H1 (cell line): ENCODE measurements around the gene VGLL4. TPM values are rescaled to one million over a fixed set of nuclear protein-coding genes. Genes with fewer than 3 reads are reported as not detected.

Experiments used
- CTCF ChIA-PET: fragments of 300-600 bp; sonication (Branson Sonifier 250); formaldehyde crosslinking; loops from one replicate; lab custom pipeline; 2021; ENCODE audit not compliant: partially characterized antibody; lab: Charles Lee
- POLR2A ChIA-PET: fragments of 300-600 bp; sonication (Branson Sonifier 250); formaldehyde crosslinking; loops from one replicate; lab custom pipeline; 2021; ENCODE audit warnings: inconsistent platforms; ENCODE audit not compliant: partially characterized antibody; lab: Charles Lee
- DNase-seq, 2 experiments: peaks; one replicate each; pipeline versions ENCODE4 v3.0.0 to v3.0.0-alpha.2; 2010 to 2022; ENCODE audit warnings: low spot score in 2 of 2, low read depth in 1 of 2, mixed read lengths in 1 of 2
- FAIRE-seq: peaks from 2 replicates; lab custom pipeline; 2011; peaks lifted over from hg19 to GRCh38; lab: Jason Lieb, UNC
- H2AFZ ChIP-seq: 2 replicates; pipeline ENCODE4 v1.8.1; 2012; ENCODE audit warnings: low read length, inconsistent platforms
- H2AK5ac ChIP-seq: 2 replicates; pipeline ENCODE4 v1.6.1; 2013; ENCODE audit warnings: low read depth, low read length
- H2BK120ac ChIP-seq: replicated peaks from 2 replicates; pipeline ENCODE3; 2013; ENCODE audit warnings: low read depth, low read length, inconsistent platforms
- H2BK12ac ChIP-seq: 2 replicates; pipeline ENCODE4 v1.6.1; 2013; ENCODE audit warnings: low read depth, low read length
- H2BK15ac ChIP-seq: 2 replicates; pipeline ENCODE4 v1.6.1; 2013; ENCODE audit warnings: low read length
- H2BK20ac ChIP-seq: 2 replicates; pipeline ENCODE4 v1.6.1; 2013; ENCODE audit warnings: low read length
- H2BK5ac ChIP-seq: 2 replicates; pipeline ENCODE4 v1.6.1; 2013; ENCODE audit warnings: low read depth, low read length
- H3K14ac ChIP-seq: 2 replicates; pipeline ENCODE4 v1.6.1; 2013; ENCODE audit warnings: inconsistent platforms; ENCODE audit not compliant: insufficient read length
- H3K18ac ChIP-seq: 2 replicates; pipeline ENCODE4 v1.6.1; 2013; ENCODE audit warnings: low read length; ENCODE audit errors: extremely low read depth
- H3K23ac ChIP-seq: 2 replicates; pipeline ENCODE4 v1.6.1; 2013; ENCODE audit warnings: inconsistent platforms; ENCODE audit not compliant: insufficient read length
- H3K23me2 ChIP-seq: 2 replicates; pipeline ENCODE4 v1.6.1; 2013; ENCODE audit warnings: low read depth, low read length
- H3K27ac ChIP-seq: 2 replicates; pipeline ENCODE4 v1.6.1; 2011; ENCODE audit warnings: low read depth, low read length, inconsistent platforms
- H3K27me3 ChIP-seq, 4 experiments: replicated peaks in 1 of 4; 1 replicate in 1 of 4; 2 replicates in 3 of 4; pipeline versions ENCODE4 v1.6.1 to v1.8.1; 2011 to 2013; ENCODE audit warnings: low read length in 3 of 4, mild to moderate bottlenecking in 3 of 4, inconsistent platforms in 2 of 4, mixed read lengths in 2 of 4, moderate library complexity in 1 of 4; ENCODE audit not compliant: control insufficient read depth in 3 of 4, insufficient read depth in 3 of 4; ENCODE audit errors: extremely low read depth in 1 of 4
- H3K36me3 ChIP-seq, 4 experiments: 2 replicates each; pipeline versions ENCODE4 v1.6.1 to v1.8.1; 2011 to 2013; ENCODE audit warnings: mild to moderate bottlenecking in 4 of 4, low read length in 3 of 4, moderate library complexity in 2 of 4, control low read depth in 1 of 4, inconsistent platforms in 1 of 4; ENCODE audit not compliant: insufficient read depth in 4 of 4, control insufficient read depth in 2 of 4
- H3K4ac ChIP-seq: replicated peaks from 2 replicates; pipeline ENCODE3; 2013; ENCODE audit warnings: low read length, low read depth, mixed read lengths, inconsistent platforms; ENCODE audit not compliant: insufficient read length
- H3K4me1 ChIP-seq, 4 experiments: replicated peaks in 1 of 4; 1 replicate in 1 of 4; 2 replicates in 3 of 4; pipeline versions ENCODE4 v1.6.1 to v1.8.1; 2011 to 2013; ENCODE audit warnings: low read length in 3 of 4, inconsistent platforms in 2 of 4, mixed read lengths in 1 of 4; ENCODE audit not compliant: insufficient read depth in 4 of 4, control insufficient read depth in 3 of 4
- H3K4me2 ChIP-seq, 2 experiments: 2 replicates each; pipeline versions ENCODE4 v1.6.1 to v1.8.1; 2011 to 2013; ENCODE audit warnings: low read depth in 2 of 2, low read length in 2 of 2, control low read depth in 1 of 2, inconsistent platforms in 1 of 2, mild to moderate bottlenecking in 1 of 2; ENCODE audit not compliant: insufficient read depth in 1 of 2
- H3K4me3 ChIP-seq, 4 experiments: fragments of 200-600, 300-600 bp in 1 of 4; sonication (generic), shearing (Covaris generic), sonication (Bioruptor Twin) in 1 of 4; 2 replicates each; pipeline versions ENCODE4 v1.5.1 to v1.8.1; 2011 to 2016; ENCODE audit warnings: low read length in 4 of 4, low read depth in 3 of 4, control low read depth in 2 of 4, inconsistent platforms in 2 of 4, mild to moderate bottlenecking in 2 of 4, mixed read lengths in 1 of 4, moderate library complexity in 1 of 4; ENCODE audit not compliant: insufficient read depth in 2 of 4; ENCODE audit errors: extremely low read depth in 1 of 4
- H3K56ac ChIP-seq: replicated peaks from 2 replicates; pipeline ENCODE3; 2013; ENCODE audit warnings: low read depth, mild to moderate bottlenecking, mixed read lengths, low read length, inconsistent platforms; ENCODE audit not compliant: insufficient read length
- H3K79me1 ChIP-seq: 2 replicates; pipeline ENCODE4 v1.6.1; 2013; ENCODE audit warnings: low read depth, low read length, control low read depth
- H3K79me2 ChIP-seq, 2 experiments: 2 replicates each; pipeline versions ENCODE4 v1.6.1 to v1.8.1; 2012 to 2013; ENCODE audit warnings: low read length in 2 of 2, mild to moderate bottlenecking in 2 of 2, inconsistent platforms in 1 of 2; ENCODE audit not compliant: insufficient read depth in 2 of 2, control insufficient read depth in 1 of 2
- H3K9ac ChIP-seq, 4 experiments: replicated peaks in 1 of 4; 1 replicate in 1 of 4; 2 replicates in 3 of 4; pipeline versions ENCODE4 v1.6.1 to v1.8.1; 2011 to 2013; ENCODE audit warnings: low read depth in 3 of 4, low read length in 3 of 4, control low read depth in 2 of 4, mild to moderate bottlenecking in 2 of 4, moderate library complexity in 2 of 4, inconsistent platforms in 1 of 4; ENCODE audit errors: extremely low read depth in 1 of 4
- H3K9me3 ChIP-seq, 2 experiments: 2 replicates each; pipeline versions ENCODE4 v1.6.1 to v1.8.1; 2012 to 2013; ENCODE audit warnings: mild to moderate bottlenecking in 2 of 2, moderate library complexity in 2 of 2, control low read depth in 1 of 2, inconsistent platforms in 1 of 2, low read depth in 1 of 2, low read length in 1 of 2, mixed read lengths in 1 of 2; ENCODE audit not compliant: insufficient read depth in 2 of 2
- H4K20me1 ChIP-seq, 2 experiments: replicated peaks in 1 of 2; 2 replicates each; pipeline versions ENCODE3 to v1.8.1; 2011 to 2013; ENCODE audit warnings: inconsistent platforms in 2 of 2, low read length in 2 of 2, mild to moderate bottlenecking in 1 of 2; ENCODE audit not compliant: insufficient read depth in 2 of 2, control insufficient read depth in 1 of 2
- H4K5ac ChIP-seq: 2 replicates; pipeline ENCODE4 v1.6.1; 2013; ENCODE audit warnings: low read length, low read depth, mixed read lengths, inconsistent platforms; ENCODE audit not compliant: insufficient read length
- H4K8ac ChIP-seq: 2 replicates; pipeline ENCODE4 v1.8.0; 2013; ENCODE audit warnings: mild to moderate bottlenecking, moderate library complexity, low read length, inconsistent platforms; ENCODE audit not compliant: insufficient read depth; ENCODE audit errors: extremely low read depth
- H4K91ac ChIP-seq: replicated peaks from 2 replicates; pipeline ENCODE3; 2013; ENCODE audit warnings: low read length, mixed read lengths, inconsistent platforms; ENCODE audit not compliant: insufficient read length
- NRF1 ChIP-seq: IDR thresholded peaks from 2 replicates; pipeline ENCODE4 v1.6.1; 2011; ENCODE audit warnings: mild to moderate bottlenecking, low read depth, low read length, improper control_type of control experiment
- SP4 ChIP-seq: IDR thresholded peaks from 2 replicates; pipeline ENCODE4 v1.6.1; 2012; ENCODE audit warnings: low read length, inconsistent platforms
- SUZ12 ChIP-seq: fragments of 200-600 bp; sonication (generic); IDR thresholded peaks from 2 replicates; pipeline ENCODE4 v1.6.1; 2012; ENCODE audit warnings: mild to moderate bottlenecking, inconsistent platforms, low read length, moderate library complexity, mixed read lengths
- TCF12 ChIP-seq: IDR thresholded peaks from 2 replicates; pipeline ENCODE4 v1.6.1; 2011; ENCODE audit warnings: low read depth, mild to moderate bottlenecking, low read length
- USF2 ChIP-seq: IDR thresholded peaks from 2 replicates; pipeline ENCODE4 v1.6.1; 2011; ENCODE audit warnings: low read length, improper control_type of control experiment
- YY1 ChIP-seq: IDR thresholded peaks from 2 replicates; pipeline ENCODE4 v1.6.1; 2011; ENCODE audit warnings: low read depth, mild to moderate bottlenecking, low read length
- WGBS, 2 experiments: shearing (Covaris generic) in 1 of 2; methylation state at CpG; one replicate each; pipeline versions ENCODE4 v1.1.6 to v1.1.7; 2013 to 2015; ENCODE audit warnings: low lambda C conversion rate in 2 of 2, mixed read lengths in 2 of 2, inconsistent platforms in 1 of 2, low coverage in 1 of 2, missing lambda C conversion rate in 1 of 2; ENCODE audit not compliant: insufficient replicate concordance in 2 of 2, insufficient coverage in 1 of 2, insufficient read length in 1 of 2; ENCODE audit errors: extremely low coverage in 1 of 2, missing lambda C conversion rate in 1 of 2; 5-methylcytosine and 5-hydroxymethylcytosine counted together
- polyA plus RNA-seq, 7 experiments: library from polyadenylated mRNA; depleted of rRNA in 3 of 7; stranded (reverse) in 5 of 7; unstranded in 2 of 7; fragments of >200 nt in 5 of 7; fragments of 200-250 nt in 2 of 7; gene quantifications; 1 replicate in 5 of 7; 2 replicates in 1 of 7; 4 replicates in 1 of 7; pipeline versions ENCODE4 v1.2.1 to v1.2.3, GENCODE V29; 2011 to 2013; ENCODE audit warnings: missing spikeins in 2 of 7, mixed read lengths in 2 of 7
- total RNA-seq: library from RNA; stranded (reverse); fragmentation: NEBNext Ultra II Directional; extraction: Animal tissue kit (Norgen Biotek cat#: 25700); gene quantifications from 2 replicates; pipeline ENCODE4 v1.2.1, GENCODE V29; 2021

VGLL4 gene
- total and polyA plus RNA-seq, 2 of the 8 experiments (the other 6 are each of a cell fraction or from before 2014, with no cell fraction given) = 45.1 to 50.0 TPM

DNA sequence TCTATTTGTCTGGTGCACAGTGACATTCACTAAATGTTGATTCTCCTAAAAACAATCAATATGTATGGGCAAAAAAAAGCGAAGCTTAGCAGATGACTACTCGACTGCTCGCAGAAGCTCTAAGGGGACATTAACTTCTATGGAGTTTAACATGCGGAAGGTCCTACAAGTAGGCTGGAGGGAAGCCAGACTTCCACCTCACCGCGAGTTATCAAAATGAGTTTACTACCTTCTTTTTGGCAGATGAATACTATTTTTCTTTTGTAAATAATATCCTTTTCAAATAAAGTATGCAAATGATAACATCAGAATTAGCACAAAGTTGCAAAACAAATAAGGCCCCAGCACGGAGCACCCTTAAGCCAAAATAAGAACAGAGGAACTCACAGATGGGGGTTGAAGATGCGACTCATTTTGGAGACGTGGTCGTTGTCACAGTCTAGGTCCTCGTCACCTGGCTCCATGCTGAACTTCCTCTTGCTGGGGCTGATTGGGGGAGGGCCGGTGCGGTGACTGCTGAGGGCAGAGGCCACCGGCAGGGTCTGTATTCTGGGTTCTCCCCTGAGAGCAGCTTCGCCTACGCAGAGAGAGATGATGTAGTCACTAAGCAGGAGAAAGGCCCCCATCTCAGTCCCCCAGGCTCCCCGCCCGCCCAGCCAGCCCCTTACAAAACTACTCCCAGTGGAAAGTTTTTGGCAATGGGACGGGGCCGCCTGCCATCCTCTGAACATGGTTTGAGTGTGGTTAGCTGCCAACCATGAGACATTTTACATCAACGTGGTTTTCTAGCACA, 42.1 kb downstream of the VGLL4 start:
- FAIRE-seq (no peak), DNase-seq (no peak)
- ChIA-PET POLR2A (interaction anchor here (1.0 to 2.4 kb wide), 4 partner anchors 9 to 42 kb away, joined by 3 to 11 read pairs (median 5); partner anchors contain the start of gene VGLL4), CTCF (interaction anchor here (0.7 to 1.9 kb wide), 5 partner anchors 11 to 61 kb away, joined by 3 to 5 read pairs (median 3); no protein-coding TSS in a partner anchor)
- no peaks in the 10 kb centered on the region for H3K23me2 ChIP-seq
- H3K27ac ChIP-seq = no peak overlapping the region
- no peaks in the 10 kb centered on the region for H3K9me3 ChIP-seq
- peaks cover 4% of the 10 kb centered on the region for H3K79me1 ChIP-seq
- H2AK5ac ChIP-seq = no peak overlapping the region
- no peak for TF ChIP-seq SUZ12
- TF ChIP-seq USF2 = no peak
- TF ChIP-seq YY1 = no peak
- no peak for TF ChIP-seq SP4
- no peak for TF ChIP-seq TCF12
- no peak for TF ChIP-seq NRF1
- H3K4me2 ChIP-seq = peak overlapping the region; percentile 14 to 37; a peak in 2 of 4 replicates
- no peak overlapping the region for H2BK20ac ChIP-seq
- H4K91ac ChIP-seq = no peak overlapping the region
- H3K23ac ChIP-seq = no peak overlapping the region
- no peak overlapping the region for H2BK12ac ChIP-seq
- H4K8ac ChIP-seq = no peak overlapping the region; the same call in 1 of the 2 replicates
- H2BK15ac ChIP-seq = no peak overlapping the region
- H3K14ac ChIP-seq = no peak overlapping the region
- peaks cover 0 to 10% (median 6%) of the 10 kb centered on the region in 4 experiments; a peak in 3 of 8 replicates for H3K36me3 ChIP-seq
- no peak overlapping the region for H3K4me3 ChIP-seq
- peaks cover 4 to 7% of the 10 kb centered on the region in 2 experiments for H4K20me1 ChIP-seq
- H3K79me2 ChIP-seq = peaks cover 3 to 72% of the 10 kb centered on the region in 2 experiments; a peak in 3 of 4 replicates
- no peak overlapping the region for H3K4ac ChIP-seq
- no peak overlapping the region for H2AFZ ChIP-seq
- H3K56ac ChIP-seq = no peak overlapping the region
- no peak overlapping the region for H2BK5ac ChIP-seq
- WGBS, 2 experiments = 71% methylated on average over 21 of the region's 21 CpGs; no CpG with 5 or more reads in 1 of the 2 experiments
- no peak overlapping the region for H3K9ac ChIP-seq
- H3K27me3 ChIP-seq = no peaks in the 10 kb centered on the region
- peaks cover 4 to 21% (median 17%) of the 10 kb centered on the region in 4 experiments for H3K4me1 ChIP-seq
- H4K5ac ChIP-seq = no peak overlapping the region
- H3K18ac ChIP-seq = 0 out of 2 replicates have a peak overlapping the region, but pooled peaks have one; percentile 17
- H2BK120ac ChIP-seq = no peak overlapping the region
